HEK293T (cell line): ENCODE results near the gene HOXB6.
A peak's percentile ranks its signal among the peaks of the same experiment; 100 is the strongest.

ENCODE experiments used
- CTCF ChIA-PET: fragments of 350-600 bp; formaldehyde crosslinking; extraction: SDS; loops from one replicate; lab custom pipeline; 2021; ENCODE audit warnings: antibody characterized with exemption, inconsistent platforms; lab: Yijun Ruan, JAX
- POLR2A ChIA-PET: fragments of 350-600 bp; formaldehyde crosslinking; extraction: SDS; loops from one replicate; lab custom pipeline; 2020; ENCODE audit warnings: antibody characterized with exemption, inconsistent platforms; lab: Yijun Ruan, JAX
- DNase-seq: peaks from one replicate; pipeline ENCODE4 v3.0.0; 2012; ENCODE audit warnings: mixed read lengths; ENCODE audit errors: extremely low spot score
- ARNT ChIP-seq: fragments of 450-650 bp; IDR thresholded peaks from 2 replicates; pipeline ENCODE4 v1.6.1; 2017; ENCODE audit warnings: mild to moderate bottlenecking
- BHLHE40 ChIP-seq: fragments of 450-650 bp; IDR thresholded peaks from 2 replicates; pipeline ENCODE4 v1.6.1; 2016; ENCODE audit warnings: mild to moderate bottlenecking, moderate library complexity, borderline replicate concordance
- CTBP1 ChIP-seq: fragments of 450-650 bp; IDR thresholded peaks from 2 replicates; pipeline ENCODE4 v1.6.1; 2016; ENCODE audit warnings: borderline replicate concordance
- ELF4 ChIP-seq: fragments of 450-650 bp; IDR thresholded peaks from 2 replicates; pipeline ENCODE4 v1.6.1; 2017; ENCODE audit warnings: antibody characterized with exemption
- FOXA1 ChIP-seq: fragments of 450-650 bp; IDR thresholded peaks from 2 replicates; pipeline ENCODE4 v1.6.1; 2016; ENCODE audit warnings: mild to moderate bottlenecking
- FOXK2 ChIP-seq: fragments of 450-650 bp; IDR thresholded peaks from 2 replicates; pipeline ENCODE4 v1.6.1; 2016; ENCODE audit warnings: mild to moderate bottlenecking
- FOXM1 ChIP-seq: fragments of 450-650 bp; IDR thresholded peaks from 2 replicates; pipeline ENCODE4 v1.6.1; 2017; ENCODE audit warnings: mild to moderate bottlenecking, borderline replicate concordance
- HDGF ChIP-seq: fragments of 450-650 bp; IDR thresholded peaks from 2 replicates; pipeline ENCODE4 v1.6.1; 2017; ENCODE audit warnings: antibody characterized with exemption, borderline replicate concordance
- L3MBTL2 ChIP-seq: fragments of 450-650 bp; conservative IDR thresholded peaks from 2 replicates; pipeline ENCODE4 v1.6.1; 2016; ENCODE audit warnings: mild to moderate bottlenecking
- LEF1 ChIP-seq: fragments of 450-650 bp; IDR thresholded peaks from 2 replicates; pipeline ENCODE4 v1.6.1; 2017; ENCODE audit warnings: mild to moderate bottlenecking, borderline replicate concordance
- NFRKB ChIP-seq: fragments of 450-650 bp; IDR thresholded peaks from 2 replicates; pipeline ENCODE4 v1.6.1; 2016; ENCODE audit warnings: mild to moderate bottlenecking, moderate library complexity
- PKNOX1 ChIP-seq: fragments of 450-650 bp; IDR thresholded peaks from 2 replicates; pipeline ENCODE4 v1.6.1; 2016
- SP1 ChIP-seq: fragments of 450-650 bp; IDR thresholded peaks from 2 replicates; pipeline ENCODE4 v1.6.1; 2017
- SUZ12 ChIP-seq: fragments of 450-650 bp; IDR thresholded peaks from 2 replicates; pipeline ENCODE4 v1.6.1; 2016; ENCODE audit warnings: mild to moderate bottlenecking
- TARDBP ChIP-seq: fragments of 450-650 bp; IDR thresholded peaks from 2 replicates; pipeline ENCODE4 v1.6.1; 2016
- ZNF384 ChIP-seq: fragments of 450-650 bp; IDR thresholded peaks from 2 replicates; pipeline ENCODE4 v1.6.1; 2016

Gene HOXB6

GRCh38 chr17:48571826-48572417, 32.9 kb downstream of the HOXB6 start:
- DNase-seq = no peak
- TF ChIP-seq SUZ12 (no peak), HDGF (no peak), ZNF384 (no peak)
- POLR2A ChIA-PET = interaction anchor here (1.3 kb wide), 1 partner anchor 15 kb away, joined by 3 read pairs; no protein-coding TSS in a partner anchor
- CTCF ChIA-PET = no interaction called here

DNA sequence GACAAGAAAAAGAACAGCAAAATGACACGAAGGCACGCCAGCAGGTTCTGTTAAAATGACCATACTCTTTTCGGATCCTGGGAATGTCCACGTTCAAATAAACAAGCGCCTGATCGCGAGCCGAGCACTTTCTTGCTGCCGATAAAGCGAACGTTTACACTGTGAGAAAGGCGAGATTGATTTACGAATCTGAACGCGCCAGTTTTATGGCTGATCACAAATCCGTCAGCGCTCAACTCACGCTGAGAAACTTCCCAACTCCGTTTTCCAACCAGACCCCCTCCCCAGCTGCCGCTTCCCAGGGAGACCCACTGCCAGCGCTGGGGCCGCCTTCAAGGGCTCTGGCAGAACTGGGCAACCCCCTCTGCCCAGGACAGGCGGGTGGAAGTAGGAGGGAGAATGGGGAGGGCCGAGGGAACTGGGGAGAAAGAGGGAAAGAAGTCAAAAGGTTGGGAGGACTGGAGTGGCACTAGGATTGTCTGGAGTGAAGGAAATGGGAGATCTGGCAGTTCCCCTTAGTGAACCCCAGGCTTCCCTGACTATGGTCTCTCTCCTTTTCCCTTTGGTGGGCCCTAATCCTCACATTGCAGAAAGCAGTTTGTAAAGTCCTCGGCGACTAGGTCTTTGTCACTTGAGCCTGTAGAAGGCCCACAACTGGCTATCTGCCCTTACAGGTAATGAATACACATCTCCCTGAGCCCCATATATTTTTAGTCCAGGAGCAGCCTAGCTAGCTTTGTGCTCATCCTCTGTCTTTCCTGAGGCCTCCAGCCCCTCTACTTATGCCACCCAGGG, 33.6 kb downstream of the HOXB6 start:
- ChIA-PET POLR2A (interaction anchor here (0.6 to 2.1 kb wide), 6 partner anchors 14 to 72 kb away, joined by 3 to 10 read pairs (median 4); no protein-coding TSS in a partner anchor), CTCF (no interaction called here)
- no peak for DNase-seq

GRCh38 chr17:48570325-48571023, 34.3 kb downstream of the HOXB6 start:
- CTCF ChIA-PET = no interaction called here
- POLR2A ChIA-PET = interaction anchor here (0.5 to 2.1 kb wide), 7 partner anchors 17 to 71 kb away, joined by 3 to 10 read pairs (median 4); partner anchors contain the start of gene HOXB9
- TF ChIP-seq PKNOX1 = no peak
- TF ChIP-seq CTBP1 = no peak
- TF ChIP-seq HDGF = no peak
- no peak for TF ChIP-seq L3MBTL2
- no peak for TF ChIP-seq TARDBP
- TF ChIP-seq ELF4 = no peak
- TF ChIP-seq ZNF384 = no peak
- TF ChIP-seq LEF1 = no peak
- TF ChIP-seq SUZ12 = no peak
- no peak for TF ChIP-seq ARNT
- no peak for TF ChIP-seq FOXK2
- no peak for TF ChIP-seq BHLHE40
- TF ChIP-seq FOXM1 = no peak
- TF ChIP-seq SP1 = no peak
- DNase-seq = no peak

More for the DNA sequence above, 33.6 kb downstream of the HOXB6 start:
- TF ChIP-seq NFRKB (no peak), L3MBTL2 (no peak), CTBP1 (peak; percentile 99), ARNT (peak; percentile 86), LEF1 (peak; percentile 89), TARDBP (no peak), FOXM1 (no peak), ELF4 (no peak), PKNOX1 (peak; percentile 98), BHLHE40 (no peak), FOXA1 (no peak), SP1 (no peak), ZNF384 (no peak), HDGF (peak; percentile 74; the same call in 1 of the 2 replicates), SUZ12 (no peak), FOXK2 (no peak)

GRCh38 chr17:48569674-48570324, 35.0 kb downstream of the HOXB6 start:
- ChIA-PET CTCF (interaction anchor here (0.5 to 1.2 kb wide), 2 partner anchors 17 to 51 kb away, joined by 3 to 5 read pairs; no protein-coding TSS in a partner anchor), POLR2A (interaction anchor here (0.5 to 2.1 kb wide), 8 partner anchors 10 to 70 kb away, joined by 3 to 10 read pairs (median 4); partner anchors contain the start of gene HOXB9)

More at GRCh38 chr17:48569674-48570324, 35.0 kb downstream of the HOXB6 start:
- TF ChIP-seq ZNF384 = no peak
- no peak for TF ChIP-seq PKNOX1
- TF ChIP-seq FOXK2 = no peak
- TF ChIP-seq L3MBTL2 = no peak
- TF ChIP-seq SUZ12 = no peak
- no peak for TF ChIP-seq CTBP1
- no peak for TF ChIP-seq LEF1
- no peak for TF ChIP-seq SP1
- no peak for TF ChIP-seq HDGF
- no peak for DNase-seq
